Smooth muscle cell (in vitro differentiated cells): ENCODE measurements around the gene THADA. TPM values are rescaled to one million over a fixed set of nuclear protein-coding genes. Genes with fewer than 3 reads are reported as not detected.
"Not testable (repeated sequence)": the region's sequence is repeated elsewhere in the genome, so short reads cannot be mapped to it uniquely, and the experiment has no call there.

Source experiments
- DNase-seq: peaks from one replicate; lab custom pipeline; 2025; ENCODE audit not compliant: unreplicated experiment; lab: John Stamatoyannopoulos, UW
- H2AFZ ChIP-seq: fragments of 200-600 bp; sonication (generic); 2 replicates; pipeline ENCODE4 v1.6.0; 2016; ENCODE audit warnings: antibody characterized with exemption, low read depth, mild to moderate bottlenecking
- H3F3A ChIP-seq: fragments of 200-600 bp; sonication (generic); 2 replicates; pipeline ENCODE4 v1.6.0; 2017; ENCODE audit warnings: antibody characterized with exemption, low read depth
- H3K27ac ChIP-seq: fragments of 200-600 bp; sonication (generic); 2 replicates; pipeline ENCODE4 v1.5.1; 2016; ENCODE audit warnings: low read depth, mild to moderate bottlenecking
- H3K27me3 ChIP-seq: fragments of 200-600 bp; sonication (generic); 2 replicates; pipeline ENCODE4 v1.6.1; 2016; ENCODE audit warnings: low read depth, mild to moderate bottlenecking
- H3K36me3 ChIP-seq: fragments of 200-600 bp; sonication (generic); 2 replicates; pipeline ENCODE4 v1.5.1; 2016; ENCODE audit warnings: low read depth
- H3K4me1 ChIP-seq: fragments of 200-600 bp; sonication (generic); 2 replicates; pipeline ENCODE4 v1.5.1; 2016; ENCODE audit warnings: low read depth
- H3K4me2 ChIP-seq: fragments of 200-600 bp; sonication (generic); 2 replicates; pipeline ENCODE4 v1.6.0; 2016; ENCODE audit warnings: mild to moderate bottlenecking
- H3K4me3 ChIP-seq: fragments of 200-600 bp; sonication (generic); 2 replicates; pipeline ENCODE4 v1.5.1; 2016; ENCODE audit warnings: mild to moderate bottlenecking
- H3K79me2 ChIP-seq: fragments of 200-600 bp; sonication (generic); 2 replicates; pipeline ENCODE4 v1.6.0; 2016; ENCODE audit warnings: low read depth, mild to moderate bottlenecking
- H3K9ac ChIP-seq: fragments of 200-600 bp; sonication (generic); 2 replicates; pipeline ENCODE4 v1.6.0; 2016; ENCODE audit warnings: low read depth
- H3K9me3 ChIP-seq: fragments of 200-600 bp; sonication (generic); replicated peaks from 2 replicates; pipeline ENCODE4 v1.5.1; 2016; ENCODE audit warnings: low read depth
- H4K20me1 ChIP-seq: fragments of 200-600 bp; sonication (generic); 2 replicates; pipeline ENCODE4 v1.6.0; 2016; ENCODE audit warnings: low read depth
- WGBS: methylation state at CpG from one replicate; pipeline ENCODE4 v1.1.7; 2016; ENCODE audit warnings: low lambda C conversion rate; 5-methylcytosine and 5-hydroxymethylcytosine counted together
- polyA plus RNA-seq: library from polyadenylated mRNA; unstranded; fragments of >200 nt; fragmentation: Nextera tagmentation; extraction: Ambion mirVana; gene quantifications from 2 replicates; pipeline ENCODE4 v1.2.1, GENCODE V29; 2016
- total RNA-seq: library from RNA; depleted of rRNA; stranded (reverse); fragments of >200 nt; gene quantifications from 2 replicates; pipeline ENCODE4 v1.2.3, GENCODE V29; 2014
- TF ChIP-seq, protein P1 (sequence below): fragments of 200-600 bp; sonication (generic); IDR thresholded peaks from 2 replicates; pipeline ENCODE4 v1.5.1; 2017; ENCODE audit warnings: borderline replicate concordance, mild to moderate bottlenecking, antibody characterized with exemption; ENCODE audit not compliant: insufficient read depth, poor library complexity, severe bottlenecking

Gene THADA
- total and polyA plus RNA-seq, 2 experiments from 2014 or later = 11.3 to 20.9 TPM

DNA sequence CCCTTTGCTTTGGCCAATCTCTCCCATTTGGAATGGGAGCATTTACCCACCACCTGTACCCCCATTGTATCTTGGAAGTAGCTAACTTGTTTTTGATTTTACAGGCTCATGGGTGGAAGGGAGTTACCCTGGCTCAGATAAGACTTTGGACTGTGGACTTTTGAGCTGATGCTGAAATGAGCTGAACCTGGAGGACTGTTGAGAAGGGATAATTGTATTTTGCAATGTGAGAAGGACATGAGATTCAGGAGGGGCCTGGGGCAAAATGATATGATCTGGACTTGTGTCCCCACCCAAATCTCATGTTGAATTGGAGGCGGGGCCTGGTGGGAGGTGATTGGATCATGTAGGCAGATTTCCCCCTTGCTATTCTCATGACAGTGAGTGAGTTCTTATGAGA, 310.9 kb downstream of the THADA start:
- H3K4me3 ChIP-seq = no peak overlapping the region
- H3K27ac ChIP-seq = no peak overlapping the region
- H3K79me2 ChIP-seq = no peaks in the 10 kb centered on the region
- no peak overlapping the region for H3K4me2 ChIP-seq
- no peaks in the 10 kb centered on the region for H3F3A ChIP-seq
- H4K20me1 ChIP-seq = no peaks in the 10 kb centered on the region
- no peak overlapping the region for H2AFZ ChIP-seq
- no peak overlapping the region for H3K9ac ChIP-seq
- H3K36me3 ChIP-seq = peaks cover 6% of the 10 kb centered on the region
- no peaks in the 10 kb centered on the region for H3K4me1 ChIP-seq
- no peaks in the 10 kb centered on the region for H3K27me3 ChIP-seq
- TF ChIP-seq, protein P1, sequence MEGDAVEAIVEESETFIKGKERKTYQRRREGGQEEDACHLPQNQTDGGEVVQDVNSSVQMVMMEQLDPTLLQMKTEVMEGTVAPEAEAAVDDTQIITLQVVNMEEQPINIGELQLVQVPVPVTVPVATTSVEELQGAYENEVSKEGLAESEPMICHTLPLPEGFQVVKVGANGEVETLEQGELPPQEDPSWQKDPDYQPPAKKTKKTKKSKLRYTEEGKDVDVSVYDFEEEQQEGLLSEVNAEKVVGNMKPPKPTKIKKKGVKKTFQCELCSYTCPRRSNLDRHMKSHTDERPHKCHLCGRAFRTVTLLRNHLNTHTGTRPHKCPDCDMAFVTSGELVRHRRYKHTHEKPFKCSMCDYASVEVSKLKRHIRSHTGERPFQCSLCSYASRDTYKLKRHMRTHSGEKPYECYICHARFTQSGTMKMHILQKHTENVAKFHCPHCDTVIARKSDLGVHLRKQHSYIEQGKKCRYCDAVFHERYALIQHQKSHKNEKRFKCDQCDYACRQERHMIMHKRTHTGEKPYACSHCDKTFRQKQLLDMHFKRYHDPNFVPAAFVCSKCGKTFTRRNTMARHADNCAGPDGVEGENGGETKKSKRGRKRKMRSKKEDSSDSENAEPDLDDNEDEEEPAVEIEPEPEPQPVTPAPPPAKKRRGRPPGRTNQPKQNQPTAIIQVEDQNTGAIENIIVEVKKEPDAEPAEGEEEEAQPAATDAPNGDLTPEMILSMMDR = no peak
- no peak for DNase-seq
- no peaks in the 10 kb centered on the region for H3K9me3 ChIP-seq
- WGBS = 79% methylated on average over 1 of the region's 1 CpG

DNA sequence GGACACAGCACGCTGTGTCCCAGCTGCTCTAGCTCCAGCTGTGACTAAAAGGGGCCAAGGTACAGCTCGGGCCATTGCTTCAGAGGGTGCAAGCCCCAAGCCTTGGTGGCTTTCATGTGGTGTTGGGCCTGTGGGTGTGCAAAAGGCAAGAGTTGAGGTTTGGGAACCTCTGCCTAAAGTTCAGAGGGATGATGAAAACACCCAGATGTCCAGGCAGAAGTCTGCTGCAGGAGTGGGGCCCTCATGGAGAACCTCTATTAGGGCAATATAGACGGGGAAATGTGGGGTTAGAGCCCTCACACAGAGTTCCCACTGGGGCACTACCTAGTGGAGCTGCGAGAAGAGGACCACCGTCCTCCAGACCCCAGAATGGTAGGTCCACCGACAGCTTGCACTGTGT, 311.5 kb downstream of the THADA start:
- not testable (repeated sequence) for H3K4me3 ChIP-seq, H4K20me1 ChIP-seq, H3K27me3 ChIP-seq, H2AFZ ChIP-seq, H3K36me3 ChIP-seq, H3K27ac ChIP-seq, H3K4me1 ChIP-seq, DNase-seq, H3K4me2 ChIP-seq, H3F3A ChIP-seq, H3K79me2 ChIP-seq, H3K9ac ChIP-seq, H3K9me3 ChIP-seq
- 100% methylated on average over 6 of the region's 6 CpGs for WGBS

DNA sequence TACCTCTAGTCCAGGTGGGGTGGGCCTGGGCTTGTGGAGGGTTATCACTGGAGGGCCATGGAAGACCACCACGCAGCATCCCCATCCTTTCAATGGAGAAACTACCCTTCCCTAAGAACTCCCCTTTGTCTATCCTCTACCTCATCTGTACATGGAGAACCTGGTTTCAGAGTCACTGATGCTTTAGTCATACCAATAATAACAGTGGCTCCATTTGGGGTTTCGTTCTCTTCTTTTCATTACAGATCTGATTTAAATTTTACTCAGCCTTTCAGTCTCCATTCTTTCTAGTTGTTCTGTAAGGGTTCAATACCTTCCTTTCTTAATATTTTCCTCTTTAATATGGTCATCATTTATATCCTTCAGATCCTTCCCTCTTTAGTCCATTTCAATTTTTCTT, 314.8 kb downstream of the THADA start:
- TF ChIP-seq, protein P1 = no peak
- no peak overlapping the region for H3K4me2 ChIP-seq
- no peak overlapping the region for H3K9ac ChIP-seq
- no peak for DNase-seq
- WGBS = 50% methylated on average over 2 of the region's 2 CpGs
- H3K4me3 ChIP-seq = no peak overlapping the region
- H3K27ac ChIP-seq = no peak overlapping the region
- no peaks in the 10 kb centered on the region for H4K20me1 ChIP-seq
- no peaks in the 10 kb centered on the region for H3K9me3 ChIP-seq
- no peaks in the 10 kb centered on the region for H3F3A ChIP-seq
- H2AFZ ChIP-seq = no peak overlapping the region
- no peaks in the 10 kb centered on the region for H3K79me2 ChIP-seq
- peaks cover 10% of the 10 kb centered on the region for H3K4me1 ChIP-seq
- H3K27me3 ChIP-seq = no peaks in the 10 kb centered on the region
- H3K36me3 ChIP-seq = peaks cover 6% of the 10 kb centered on the region

DNA sequence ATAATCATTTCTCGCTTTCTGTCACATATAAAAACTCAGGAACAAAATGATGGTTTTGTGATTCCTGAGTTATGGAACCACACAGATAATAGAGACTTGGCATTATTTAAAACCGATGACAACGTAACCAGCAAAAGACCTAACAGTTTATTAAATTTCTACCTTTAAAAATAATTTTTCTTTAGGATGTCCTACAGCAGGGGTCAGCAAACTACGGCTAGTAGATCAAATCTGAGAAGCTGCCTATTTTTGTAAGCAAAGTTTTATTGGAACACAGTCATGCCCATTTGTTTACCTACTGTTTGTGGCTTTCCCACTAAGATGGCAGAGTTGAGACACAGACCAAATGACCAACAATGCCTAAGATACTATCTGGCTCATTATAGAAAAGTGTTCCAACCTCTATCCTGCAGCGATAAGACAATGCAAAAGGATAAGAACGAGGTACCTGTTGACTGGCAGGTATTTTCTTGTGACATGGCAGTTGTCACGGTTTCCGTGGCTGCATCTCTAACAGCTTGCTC, 316.5 kb downstream of the THADA start:
- H3K27ac ChIP-seq = no peak overlapping the region
- no peak overlapping the region for H2AFZ ChIP-seq
- H3K4me3 ChIP-seq = no peak overlapping the region
- H3K9me3 ChIP-seq = no peaks in the 10 kb centered on the region
- no peaks in the 10 kb centered on the region for H3K27me3 ChIP-seq
- H4K20me1 ChIP-seq = no peaks in the 10 kb centered on the region
- no peak overlapping the region for H3K4me2 ChIP-seq
- peaks cover 4% of the 10 kb centered on the region for H3F3A ChIP-seq
- no peaks in the 10 kb centered on the region for H3K36me3 ChIP-seq
- no peak for DNase-seq
- WGBS = 90% methylated on average over 8 of the region's 8 CpGs
- TF ChIP-seq, protein P1 = no peak
- no peak overlapping the region for H3K9ac ChIP-seq
- H3K79me2 ChIP-seq = no peaks in the 10 kb centered on the region
- H3K4me1 ChIP-seq = peaks cover 13% of the 10 kb centered on the region
